Spleen (tissue), 11 donors: Measurements from ENCODE around the gene ASTN1. TPM values are rescaled to one million over a fixed set of nuclear protein-coding genes. Genes with fewer than 3 reads are reported as not detected.

Experiments
- DNase-seq: peaks from one replicate; pipeline ENCODE4 v3.0.0-alpha.2; 2020
- H3K27ac ChIP-seq, 8 donors: fragments of 200-600 bp; sonication (generic) in 7 of 8; 1 replicate in 4 of 8; 2 replicates in 4 of 8; pipeline versions ENCODE4 v1.5.0 to v1.8.0; 2016 to 2021; ENCODE audit warnings: inconsistent platforms in 4 of 8, mild to moderate bottlenecking in 4 of 8, moderate library complexity in 1 of 8
- H3K27me3 ChIP-seq, 7 donors: fragments of 200-600 bp; sonication (generic) in 6 of 7; replicated peaks in 1 of 7; 1 replicate in 4 of 7; 2 replicates in 3 of 7; pipeline versions ENCODE4 v1.5.0 to v1.8.0; 2016 to 2021; ENCODE audit warnings: inconsistent platforms in 3 of 7, mild to moderate bottlenecking in 1 of 7
- H3K36me3 ChIP-seq, 6 donors: fragments of 200-600 bp; sonication (generic) in 5 of 6; 1 replicate in 4 of 6; 2 replicates in 2 of 6; pipeline versions ENCODE4 v1.5.0 to v1.8.0; 2016 to 2021; ENCODE audit warnings: inconsistent platforms in 2 of 6
- H3K4me1 ChIP-seq, 6 donors: fragments of 200-600 bp; sonication (generic) in 5 of 6; 1 replicate in 3 of 6; 2 replicates in 3 of 6; pipeline versions ENCODE4 v1.5.0 to v1.8.0; 2016 to 2021; ENCODE audit warnings: inconsistent platforms in 3 of 6
- H3K4me3 ChIP-seq, 8 donors: fragments of 200-600 bp; sonication (generic) in 7 of 8; 1 replicate in 4 of 8; 2 replicates in 4 of 8; pipeline versions ENCODE4 v1.5.0 to v1.8.0; 2016 to 2021; ENCODE audit warnings: inconsistent platforms in 4 of 8, mild to moderate bottlenecking in 4 of 8, moderate library complexity in 2 of 8
- H3K9me3 ChIP-seq, 8 donors: fragments of 200-600 bp; sonication (generic) in 7 of 8; 1 replicate in 4 of 8; 2 replicates in 4 of 8; pipeline versions ENCODE4 v1.5.0 to v1.8.0; 2016 to 2021; ENCODE audit warnings: inconsistent platforms in 4 of 8
- CTCF ChIP-seq, 11 experiments: fragments of 200-600 bp in 7 of 11; fragments of 450-650 bp in 4 of 11; sonication (generic) in 4 of 11; IDR thresholded peaks in 8 of 11; conservative IDR thresholded peaks in 3 of 11; 1 replicate in 7 of 11; 2 replicates in 4 of 11; pipeline versions ENCODE4 v1.4.0 to v1.8.0; 2016 to 2021; ENCODE audit warnings: antibody characterized with exemption in 11 of 11, inconsistent platforms in 4 of 11, mild to moderate bottlenecking in 1 of 11
- POLR2A ChIP-seq, 3 donors: fragments of 450-650 bp; IDR thresholded peaks; one replicate each; pipeline ENCODE4 v1.5.1; 2017; ENCODE audit warnings: antibody characterized with exemption in 3 of 3, mild to moderate bottlenecking in 1 of 3
- POLR2AphosphoS5 ChIP-seq, 3 donors: sonication (generic); formaldehyde crosslinking; IDR thresholded peaks; one replicate each; pipeline ENCODE4 v1.5.1; 2017; ENCODE audit warnings: antibody characterized with exemption in 3 of 3
- WGBS, 5 donors: extraction: QIAGEN DNeasy Blood & Tissue Kit in 3 of 5; methylation state at CpG; one replicate each; pipeline versions ENCODE4 v1.1.5 to v1.1.7; 2013 to 2018; 5-methylcytosine and 5-hydroxymethylcytosine counted together
- intact Hi-C: fragments of 100-400 bp; cut with DNase I; formaldehyde crosslinking; loops from one replicate; pipeline ENCODE4 v1.15.0; 2023; ENCODE audit warnings: low total_unique reads
- polyA plus RNA-seq, 3 donors: library from polyadenylated mRNA; stranded (reverse); fragments of 200-250 nt; gene quantifications; one replicate each; pipeline ENCODE4 v1.2.1, GENCODE V29; 2013
- total RNA-seq, 7 donors: library from RNA; depleted of rRNA in 3 of 7; stranded (reverse); fragments of >200 nt in 3 of 7; fragmentation: NEBNext Ultra II Directional in 4 of 7; extraction: Animal tissue kit (Norgen Biotek cat#: 25700) in 4 of 7; gene quantifications; one replicate each; pipeline versions ENCODE4 v1.1.0 to v1.2.1, GENCODE V29; 2016 to 2021
- donor health status: healthy with polysubstance abuse.
- donor health status: DM: no; HTN: no; CAD: no; lungs with moderate emphysema.
- donor health status: DM: no; HTN: no; CAD: no.
- donor health status: Bipolar disorder and iron deficiency.
- donor health status: healthy.
- donor health status: DM: no; HTN: no; CAD: no.
- donor health status: DM: yes; HTN: yes; CAD: no.

Gene ASTN1
- total and polyA plus RNA-seq, 10 donors = 0.56 to 7.5 (median 4.2) TPM

- intact Hi-C loops = no loop called here
- no peak overlapping the region for H3K4me3 ChIP-seq
- WGBS, 5 donors = 70 to 78% (median 76%) methylated on average over 7 to 8 of the region's 8 CpGs
- H3K27me3 ChIP-seq = peaks cover 0 to 5% (median 0%) of the 10 kb centered on the region in 7 donors
- no peak for TF ChIP-seq CTCF (IDR thresholded peaks at IDR 0.05 in 8 of 11, conservative IDR thresholded peaks at IDR 0.05 in 3 of 11)
- no peak for TF ChIP-seq POLR2A (IDR thresholded peaks at IDR 0.05)
- TF ChIP-seq POLR2AphosphoS5 (IDR thresholded peaks at IDR 0.05) = no peak
- H3K27ac ChIP-seq = no peak overlapping the region
- no peaks in the 10 kb centered on the region for H3K4me1 ChIP-seq
- H3K36me3 ChIP-seq = no peaks in the 10 kb centered on the region
- DNase-seq = no peak
- H3K9me3 ChIP-seq = no peaks in the 10 kb centered on the region
Observed at GRCh38 chr1:177044390-177044789, 120.1 kb downstream of the ASTN1 start.

- 83 to 88% (median 86%) methylated on average over 5 of the region's 5 CpGs for WGBS, 5 donors
- no peak overlapping the region for H3K4me3 ChIP-seq
- intact Hi-C loops = no loop called here
- no peak for TF ChIP-seq POLR2A (IDR thresholded peaks at IDR 0.05)
- TF ChIP-seq CTCF (IDR thresholded peaks at IDR 0.05 in 8 of 11, conservative IDR thresholded peaks at IDR 0.05 in 3 of 11) = no peak
- no peak for TF ChIP-seq POLR2AphosphoS5 (IDR thresholded peaks at IDR 0.05)
- no peaks in the 10 kb centered on the region for H3K4me1 ChIP-seq
- no peak for DNase-seq
- no peaks in the 10 kb centered on the region for H3K36me3 ChIP-seq
- no peak overlapping the region for H3K27ac ChIP-seq
- H3K9me3 ChIP-seq = no peaks in the 10 kb centered on the region
- peaks cover 0 to 3% (median 0%) of the 10 kb centered on the region in 7 donors for H3K27me3 ChIP-seq
Observed at GRCh38 chr1:177043597-177043996, 120.9 kb downstream of the ASTN1 start.

GRCh38 chr1:177035586-177035985, 128.9 kb downstream of the ASTN1 start:
- Histone ChIP-seq H3K4me3 (no peak overlapping the region), H3K9me3 (no peaks in the 10 kb centered on the region), H3K27ac (no peak overlapping the region), H3K36me3 (no peaks in the 10 kb centered on the region), H3K27me3 (no peaks in the 10 kb centered on the region), H3K4me1 (no peaks in the 10 kb centered on the region)
- TF ChIP-seq POLR2AphosphoS5 (IDR thresholded peaks at IDR 0.05) = no peak
- no peak for TF ChIP-seq POLR2A (IDR thresholded peaks at IDR 0.05)
- TF ChIP-seq CTCF (IDR thresholded peaks at IDR 0.05 in 8 of 11, conservative IDR thresholded peaks at IDR 0.05 in 3 of 11) = no peak
- DNase-seq = no peak
- intact Hi-C loops = no loop called here

- TF ChIP-seq POLR2AphosphoS5 (IDR thresholded peaks at IDR 0.05) (no peak), CTCF (IDR thresholded peaks at IDR 0.05 in 8 of 11, conservative IDR thresholded peaks at IDR 0.05 in 3 of 11) (no peak), POLR2A (IDR thresholded peaks at IDR 0.05) (no peak)
- no peak for DNase-seq
- no peak overlapping the region for H3K27ac ChIP-seq
- no peaks in the 10 kb centered on the region for H3K4me1 ChIP-seq
- H3K27me3 ChIP-seq = no peaks in the 10 kb centered on the region
- H3K4me3 ChIP-seq = no peak overlapping the region
- intact Hi-C loops = no loop called here
- WGBS, 5 donors = 64 to 78% (median 74%) methylated on average over 6 of the region's 6 CpGs
- H3K36me3 ChIP-seq = no peaks in the 10 kb centered on the region
- no peaks in the 10 kb centered on the region for H3K9me3 ChIP-seq
Observed at GRCh38 chr1:177033628-177034027, 130.9 kb downstream of the ASTN1 start.
